GM19463 (cell line): ENCODE results near the gene MIA2.
A peak's percentile ranks its signal among the peaks of the same experiment; 100 is the strongest.
"Not testable (repeated sequence)": the region's sequence is repeated elsewhere in the genome, so short reads cannot be mapped to it uniquely, and the experiment has no call there.

Source experiments
- ATAC-seq: cut with Tn5 transposase; IDR thresholded peaks from one replicate; pipeline ENCODE4 v1.9.1; 2021; ENCODE audit warnings: mild to moderate bottlenecking, moderate library complexity; ENCODE audit not compliant: unreplicated experiment

The MIA2 gene

GRCh38 chr14:39229601-39230110 is 4.1 kb upstream of the MIA2 start:
- ATAC-seq, result no peak

- ATAC-seq, result no peak
Observed at GRCh38 chr14:39230416-39231035, 3.2 kb upstream of the MIA2 start.

GRCh38 chr14:39231751-39232553 is 1.8 kb upstream of the MIA2 start:
- peak; percentile 77 for ATAC-seq

GRCh38 chr14:39232554-39233415 is 930 bp upstream of the MIA2 start:
- no peak for ATAC-seq

GRCh38 chr14:39234986-39235385 is 1.3 kb downstream of the MIA2 start:
- ATAC-seq, result not testable (repeated sequence)

- not testable (repeated sequence) for ATAC-seq
Observed at GRCh38 chr14:39235466-39235865, 1.8 kb downstream of the MIA2 start.

GRCh38 chr14:39240769-39241168 is 7.1 kb downstream of the MIA2 start:
- ATAC-seq, result no peak

GRCh38 chr14:39241637-39242036 is 7.9 kb downstream of the MIA2 start:
- ATAC-seq, result no peak

- no peak for ATAC-seq
Observed at GRCh38 chr14:39243831-39244230, 10.1 kb downstream of the MIA2 start.

GRCh38 chr14:39246618-39247017 is 12.9 kb downstream of the MIA2 start:
- ATAC-seq, result no peak

- ATAC-seq, result no peak
Observed at GRCh38 chr14:39247256-39247655, 13.5 kb downstream of the MIA2 start.

GRCh38 chr14:39251547-39251946 is 17.8 kb downstream of the MIA2 start:
- no peak for ATAC-seq

- ATAC-seq, result not testable (repeated sequence)
Observed at GRCh38 chr14:39257388-39257787, 23.7 kb downstream of the MIA2 start.

- ATAC-seq, result no peak
Observed at GRCh38 chr14:39258782-39259545, 25.2 kb downstream of the MIA2 start.

GRCh38 chr14:39260161-39260560 is 26.4 kb downstream of the MIA2 start:
- not testable (repeated sequence) for ATAC-seq

GRCh38 chr14:39262214-39262613 is 28.5 kb downstream of the MIA2 start:
- not testable (repeated sequence) for ATAC-seq

- no peak for ATAC-seq
Observed at GRCh38 chr14:39264057-39264456, 30.3 kb downstream of the MIA2 start.

- no peak for ATAC-seq
Observed at GRCh38 chr14:39264558-39264957, 30.8 kb downstream of the MIA2 start.

GRCh38 chr14:39265033-39265432 is 31.3 kb downstream of the MIA2 start:
- ATAC-seq, result no peak

- ATAC-seq, result no peak
Observed at GRCh38 chr14:39265806-39266524, 32.2 kb downstream of the MIA2 start.
